Head of caudate nucleus (tissue), 42 donors: ENCODE data around the gene HLCS.

Source experiments
- DNase-seq, 42 donors: peaks; one replicate each; pipeline versions ENCODE4 v3.0.0 to v3.0.0-alpha.2; 2020 to 2021; ENCODE audit warnings: mixed read lengths in 7 of 42
- intact Hi-C: fragments of 100-400 bp; cut with DNase I; formaldehyde crosslinking; loops from one replicate; pipeline ENCODE4 v1.15.0; 2022

HLCS gene

GRCh38 chr21:36864974-36865373 lies 101.5 kb downstream of the HLCS start:
- no peak for DNase-seq
- intact Hi-C loops, result no loop called here

DNA sequence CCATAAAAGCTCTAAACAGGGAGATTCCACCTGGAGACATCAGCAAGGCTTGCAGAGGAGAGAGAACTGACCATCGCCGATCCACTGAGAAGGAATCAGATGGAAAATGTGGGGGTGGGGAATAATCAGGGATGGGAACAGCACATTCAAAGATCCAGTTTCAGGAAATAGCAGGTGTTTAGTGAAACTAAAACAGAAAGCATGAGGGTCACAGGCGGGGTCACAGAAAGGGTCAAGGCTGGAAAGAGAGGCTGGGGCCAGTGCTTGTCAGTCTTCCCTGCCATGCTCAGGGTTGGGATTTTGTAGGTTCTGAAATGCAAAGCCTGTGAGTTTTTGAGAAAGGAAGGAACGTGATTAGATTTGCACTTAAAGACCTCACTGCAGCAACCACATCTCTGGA lies 103.2 kb downstream of the HLCS start:
- intact Hi-C loops, result no loop called here

DNA sequence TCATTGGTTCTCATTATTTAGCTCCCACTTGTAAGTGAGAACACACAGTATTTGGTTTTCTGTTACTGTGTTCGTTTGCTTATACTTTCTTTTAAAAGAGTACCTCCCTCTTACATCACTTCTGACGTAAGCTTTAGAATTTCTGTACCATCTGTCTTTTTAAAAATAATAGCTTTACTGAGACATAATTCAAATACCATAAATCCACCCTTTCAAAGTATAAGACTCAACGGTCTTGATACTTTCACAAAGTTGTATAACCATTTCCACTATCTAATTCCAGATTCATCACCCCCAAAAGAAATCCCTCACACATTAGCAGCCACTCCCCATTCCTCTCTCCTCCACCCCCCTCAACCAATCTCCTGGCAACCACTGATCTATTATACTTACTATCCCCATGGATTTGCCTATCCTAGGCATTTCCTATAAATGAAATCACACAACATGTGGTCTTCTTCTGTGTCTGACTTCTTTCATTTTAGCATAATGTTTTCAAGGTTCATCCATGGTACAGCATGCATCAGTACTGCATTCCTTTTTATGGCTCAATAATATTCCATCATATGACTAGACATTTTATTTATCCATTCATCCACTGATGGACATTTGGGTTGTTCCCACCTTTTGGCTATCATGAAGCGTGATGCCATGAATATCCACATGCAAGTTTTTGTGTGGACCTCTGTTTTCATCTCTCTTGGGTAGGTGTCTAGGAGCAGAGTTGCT lies 104.7 kb downstream of the HLCS start:
- no peak for DNase-seq
- intact Hi-C loops, result no loop called here

More for the DNA sequence above, 103.2 kb downstream of the HLCS start:
- DNase-seq, result no peak

DNA sequence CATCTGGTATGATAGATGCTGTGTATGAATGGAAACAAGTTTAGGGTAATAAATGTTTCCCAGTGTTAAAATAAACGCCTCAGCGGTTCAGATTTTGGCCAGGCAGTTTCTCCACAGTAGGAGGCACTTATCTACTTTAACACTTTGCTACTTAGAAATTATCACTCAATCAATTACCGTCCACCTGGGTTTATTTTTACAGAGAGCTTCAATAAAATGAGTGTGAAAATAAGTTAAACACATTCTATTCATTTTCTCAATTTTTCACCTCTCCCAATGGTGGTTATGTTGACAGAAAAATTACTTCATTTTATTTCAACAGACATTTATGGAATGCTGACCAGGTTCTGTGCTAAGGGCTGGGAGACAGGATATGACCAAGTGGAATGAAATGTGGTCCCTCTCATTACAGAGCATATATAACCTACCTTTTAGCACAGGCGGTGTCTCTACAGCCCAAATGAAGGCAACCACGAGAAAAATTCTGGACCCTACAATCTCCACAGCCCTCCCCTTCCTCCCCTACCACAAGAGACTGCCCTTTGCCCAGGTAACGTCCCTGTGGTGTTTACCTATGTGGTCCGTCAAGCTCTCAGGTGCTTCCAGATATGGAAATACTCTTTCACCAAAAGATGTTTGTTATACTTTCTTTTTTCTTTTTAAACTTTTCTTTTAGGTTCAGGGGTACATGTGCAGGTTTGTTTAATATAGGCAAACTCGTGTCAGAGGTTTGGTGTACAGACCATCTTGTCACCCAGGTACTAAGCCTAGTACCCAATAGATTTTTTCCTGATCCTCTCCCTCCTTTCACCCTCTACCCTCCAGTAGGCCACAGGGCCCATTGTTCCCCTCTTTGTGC lies 105.5 kb downstream of the HLCS start:
- intact Hi-C loops, result no loop called here
- DNase-seq, result no peak

DNA sequence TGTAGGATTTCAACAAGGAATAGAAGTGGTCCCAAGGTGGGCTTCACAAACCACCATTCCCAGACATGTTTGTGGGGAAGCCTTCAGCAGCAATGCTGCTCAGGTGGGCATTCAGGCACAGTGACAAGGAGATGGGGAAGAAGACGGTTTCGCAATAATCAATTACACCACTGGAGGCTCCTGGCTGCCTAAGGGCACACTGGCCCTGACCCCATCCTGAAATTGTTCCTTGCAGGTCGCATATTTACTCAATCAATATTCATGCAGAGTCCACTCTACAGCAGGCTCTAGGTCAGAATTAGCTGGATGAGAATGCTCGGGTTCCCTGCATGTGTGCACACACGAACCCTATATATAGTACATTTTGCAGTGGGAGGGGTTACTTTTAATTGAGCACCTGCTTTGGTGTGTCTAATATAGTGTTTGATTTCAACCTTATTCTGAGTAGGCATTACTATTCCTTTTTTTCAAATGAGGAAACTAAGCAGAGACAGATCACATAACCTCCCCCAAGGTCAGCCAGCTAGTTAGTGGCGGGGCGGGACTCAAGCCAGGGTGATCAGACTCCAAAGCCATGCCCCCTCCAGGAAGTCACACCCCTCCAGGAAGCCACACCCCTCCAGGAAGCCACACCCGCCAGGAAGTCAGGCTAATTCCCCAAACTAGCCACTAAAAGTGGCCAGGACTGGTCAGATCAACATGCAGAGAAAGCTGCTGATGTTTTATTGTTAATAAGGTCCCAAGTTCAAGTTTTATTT lies 106.5 kb downstream of the HLCS start:
- intact Hi-C loops, result no loop called here
- DNase-seq, result peak in 5 of 42 donors; percentile 7 to 33 (median 29)

DNA sequence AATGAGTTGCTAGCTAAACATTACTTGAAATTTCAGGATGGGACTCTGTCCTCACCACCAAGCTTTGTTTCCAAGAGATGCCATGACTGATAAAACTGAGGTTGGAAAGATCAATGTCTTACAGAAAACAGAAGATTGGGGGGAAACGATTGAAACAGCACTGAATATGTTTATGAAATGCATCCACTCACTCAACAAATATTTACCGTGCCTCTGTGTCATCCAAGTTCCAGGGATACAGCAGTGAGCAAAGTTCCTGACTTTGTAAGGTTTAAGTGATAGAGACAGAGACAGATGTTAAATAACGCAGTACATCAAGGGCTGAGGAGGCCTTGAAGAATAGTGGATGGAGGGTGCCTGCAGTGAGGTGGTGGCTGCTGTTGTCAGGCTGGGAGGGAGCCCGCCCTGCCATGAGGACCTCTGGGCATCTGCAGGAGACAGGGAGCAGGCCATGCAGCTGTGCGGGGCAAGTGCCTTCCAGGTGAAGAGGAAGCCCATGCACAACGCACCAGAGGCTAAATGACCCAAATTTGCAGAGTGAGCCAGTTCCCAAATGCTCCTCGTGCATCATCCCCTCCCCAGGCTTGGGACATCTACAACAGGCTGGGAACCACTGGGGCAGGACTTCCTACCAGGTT lies 108.0 kb downstream of the HLCS start:
- DNase-seq, result no peak
- intact Hi-C loops, result no loop called here

- intact Hi-C loops, result no loop called here
- DNase-seq, result no peak
Measured at GRCh38 chr21:36856643-36857042, 109.8 kb downstream of the HLCS start.

DNA sequence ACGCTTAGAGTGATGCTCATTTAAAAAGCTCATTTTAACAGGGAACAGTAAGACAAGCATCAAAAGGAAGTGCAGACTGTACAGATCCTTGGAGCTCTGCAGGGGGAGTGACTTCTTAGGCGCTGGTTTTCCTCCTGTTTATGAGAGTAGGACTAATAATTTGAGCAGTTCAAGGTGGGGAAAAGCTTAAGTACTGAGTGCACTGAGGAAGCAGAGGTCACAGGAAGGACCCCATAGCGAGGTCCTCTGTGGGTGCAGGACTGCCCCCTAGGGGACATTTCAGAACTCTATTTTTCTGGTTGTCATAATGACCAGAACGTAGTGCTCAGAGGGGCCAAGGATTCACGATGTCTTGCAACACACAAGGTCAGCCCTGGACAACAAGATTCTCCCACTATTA lies 112.1 kb downstream of the HLCS start:
- DNase-seq, result peak in 39 of 42 donors; percentile 13 to 89 (median 67)
- intact Hi-C loops, result loop anchor here (5.0 kb wide), 1 partner anchor 107 kb away; no protein-coding TSS in a partner anchor

DNA sequence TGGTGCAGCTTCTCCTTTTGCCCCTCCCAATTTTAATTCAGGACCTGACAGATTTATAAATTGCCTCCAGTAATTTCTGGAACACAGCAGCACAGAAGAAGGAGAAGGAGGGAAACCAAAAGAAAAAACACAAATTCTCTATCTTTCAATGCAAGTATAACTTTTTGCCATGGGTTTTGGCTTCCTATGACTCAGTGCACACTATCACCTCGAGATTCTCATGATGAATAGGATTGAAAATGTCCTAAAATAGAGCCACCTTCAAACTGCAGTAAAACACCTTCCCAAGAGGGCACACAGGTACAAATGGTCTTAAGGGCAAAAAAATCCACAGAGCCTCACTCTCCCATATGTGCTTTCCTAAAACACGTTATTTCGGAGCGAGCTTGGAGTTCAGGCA lies 113.6 kb downstream of the HLCS start:
- no peak for DNase-seq
- intact Hi-C loops, result loop anchor here (5.0 kb wide), 1 partner anchor 106 kb away; no protein-coding TSS in a partner anchor

- DNase-seq, result peak in 14 of 42 donors; percentile 9 to 60 (median 28)
- intact Hi-C loops, result loop anchor here (5.0 kb wide), 1 partner anchor 105 kb away; no protein-coding TSS in a partner anchor
Measured at GRCh38 chr21:36852293-36852692, 114.2 kb downstream of the HLCS start.

DNA sequence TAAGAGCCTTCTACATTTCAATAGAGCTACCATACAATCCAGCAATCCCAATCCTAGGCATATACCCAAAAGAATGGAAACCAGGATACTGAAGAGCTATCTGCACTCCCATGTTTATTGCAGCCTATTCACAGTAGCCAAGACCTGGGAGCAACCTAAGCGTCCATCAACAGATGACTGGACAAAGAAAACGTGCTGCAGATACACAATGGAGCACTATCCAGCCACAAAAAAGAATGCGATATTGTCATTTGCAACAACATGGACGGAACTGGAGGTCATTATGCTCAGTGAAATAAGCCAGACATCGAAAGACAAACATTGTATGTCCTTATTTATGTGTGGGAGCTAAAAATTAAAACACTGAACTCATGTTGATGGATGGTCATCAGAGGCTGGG lies 115.3 kb downstream of the HLCS start:
- no peak for DNase-seq
- intact Hi-C loops, result loop anchor here (5.0 kb wide), 1 partner anchor 104 kb away; no protein-coding TSS in a partner anchor

GRCh38 chr21:36850372-36850771 lies 116.1 kb downstream of the HLCS start:
- intact Hi-C loops, result loop anchor here (5.0 kb wide), 1 partner anchor 103 kb away; no protein-coding TSS in a partner anchor
- DNase-seq, result no peak

- intact Hi-C loops, result loop anchor here (5.0 kb wide), 1 partner anchor 102 kb away; no protein-coding TSS in a partner anchor
- DNase-seq, result peak in 35 of 42 donors; percentile 9 to 65 (median 37)
Measured at GRCh38 chr21:36849461-36850105, 116.9 kb downstream of the HLCS start.

- intact Hi-C loops, result no loop called here
- DNase-seq, result no peak
Measured at GRCh38 chr21:36848730-36849274, 117.7 kb downstream of the HLCS start.

GRCh38 chr21:36847189-36847588 lies 119.3 kb downstream of the HLCS start:
- DNase-seq, result no peak

DNA sequence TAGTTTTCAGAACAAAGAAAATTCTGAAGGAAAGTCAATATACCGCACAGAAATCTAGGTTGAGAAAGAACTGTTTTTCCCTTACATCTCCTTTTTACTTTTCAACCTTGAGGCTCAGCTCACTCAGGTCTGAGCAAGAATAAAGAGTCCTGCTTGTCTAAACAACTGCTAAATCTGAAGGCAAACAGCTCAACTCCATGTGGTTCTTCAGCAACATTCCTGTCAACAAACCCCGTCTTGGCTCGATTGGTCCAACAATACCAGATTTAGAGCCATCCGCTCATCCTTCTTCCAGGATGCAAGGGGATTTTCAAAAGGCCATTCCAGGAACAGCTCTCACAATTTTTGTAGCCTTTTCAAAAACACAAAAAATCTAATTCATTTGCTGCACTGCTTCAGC lies 119.8 kb downstream of the HLCS start:
- intact Hi-C loops, result no loop called here
- DNase-seq, result no peak

More at GRCh38 chr21:36847189-36847588, 119.3 kb downstream of the HLCS start:
- intact Hi-C loops, result no loop called here

DNA sequence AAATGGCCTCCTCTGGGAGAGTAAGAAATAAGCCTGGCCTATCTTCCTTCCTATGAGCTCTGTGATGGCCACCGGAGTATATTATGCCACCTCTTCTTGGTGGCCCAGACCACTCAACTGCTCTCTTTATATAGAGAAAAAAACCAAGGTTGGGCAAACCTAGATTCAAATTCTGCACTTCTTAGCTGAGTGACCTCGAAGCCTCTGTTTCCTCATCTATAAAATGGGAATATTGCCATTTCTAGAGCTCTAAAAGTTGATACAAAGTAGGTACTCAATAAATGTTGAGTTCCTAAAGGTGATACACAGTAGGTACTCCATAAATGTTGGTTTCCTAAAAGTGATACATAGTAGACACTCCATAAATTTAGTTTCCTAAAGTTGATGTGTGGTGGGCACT lies 120.7 kb downstream of the HLCS start:
- DNase-seq, result no peak
- intact Hi-C loops, result no loop called here

- DNase-seq, result no peak
- intact Hi-C loops, result no loop called here
Measured at GRCh38 chr21:36845070-36845469, 121.4 kb downstream of the HLCS start.
